Erythroblast (primary cell): ENCODE results near the gene TALDO1.

Source experiments
- GATA1 ChIP-seq: IDR thresholded peaks from 2 replicates; pipeline ENCODE4 v1.6.1; 2011; ENCODE audit warnings: low read depth, mild to moderate bottlenecking, control low read depth, low read length, moderate library complexity
- POLR2A ChIP-seq: IDR thresholded peaks from 2 replicates; pipeline ENCODE4 v1.6.1; 2011; ENCODE audit warnings: mild to moderate bottlenecking, low read length

- TF ChIP-seq POLR2A = no peak
- no peak for TF ChIP-seq GATA1
Observed at GRCh38 chr11:766936-767210, 19.6 kb downstream of the TALDO1 start.
